ENCODE data around the gene ARHGAP25.
A peak's percentile ranks its signal among the peaks of the same experiment; 100 is the strongest.

Gene ARHGAP25

DNA sequence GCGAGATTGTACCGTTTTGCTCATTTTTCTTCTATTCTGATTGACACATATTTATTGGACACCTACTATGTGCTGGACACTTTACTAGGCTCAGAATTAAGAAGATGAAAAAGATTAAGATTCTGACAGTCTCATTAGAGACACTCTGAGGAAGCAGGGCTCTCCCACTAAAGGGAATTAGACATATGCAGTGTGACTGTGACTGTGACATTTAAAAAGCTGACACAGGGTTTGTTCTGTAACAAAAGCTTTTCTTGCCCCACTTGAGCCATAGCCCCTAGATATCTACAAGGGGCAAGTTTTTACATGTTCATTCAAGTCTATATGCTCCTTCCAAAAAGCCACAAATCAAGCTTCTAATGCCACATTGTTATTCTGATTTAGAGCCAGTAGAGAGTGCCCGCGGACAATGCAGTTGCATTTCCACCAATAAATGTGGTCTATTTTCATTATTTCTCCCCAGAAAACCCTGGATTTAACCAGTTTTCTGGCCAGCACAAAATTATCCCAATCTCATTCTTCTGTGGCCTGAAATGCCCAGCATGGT lies 9.8 kb downstream of the ARHGAP25 start:
- DNase-seq = no peak

- no peak for DNase-seq
These were observed 10.4 kb downstream of the ARHGAP25 start for GRCh38 chr2:68745006-68745405.

- DNase-seq = no peak
These were observed 11.8 kb downstream of the ARHGAP25 start for GRCh38 chr2:68746408-68746807.

DNA sequence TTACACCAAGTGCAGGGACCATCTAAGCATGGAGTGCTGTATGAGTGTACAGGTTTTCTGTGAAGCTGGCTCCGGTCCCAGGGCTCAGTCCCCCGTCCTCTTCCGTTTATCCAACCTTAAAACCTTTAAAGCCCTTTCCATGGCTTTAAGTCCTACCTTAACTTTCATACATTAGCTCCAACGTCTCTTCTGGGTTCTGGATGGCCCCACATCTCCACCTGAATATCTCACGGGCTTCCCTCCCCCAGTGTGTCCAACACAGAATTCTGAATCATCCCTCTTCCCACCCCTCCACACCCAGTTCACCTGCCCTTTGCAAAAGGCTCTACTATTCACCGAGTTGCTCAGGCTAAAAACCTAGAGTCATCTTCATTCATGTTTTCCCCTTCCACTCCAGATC lies 12.8 kb downstream of the ARHGAP25 start:
- DNase-seq = no peak

DNA sequence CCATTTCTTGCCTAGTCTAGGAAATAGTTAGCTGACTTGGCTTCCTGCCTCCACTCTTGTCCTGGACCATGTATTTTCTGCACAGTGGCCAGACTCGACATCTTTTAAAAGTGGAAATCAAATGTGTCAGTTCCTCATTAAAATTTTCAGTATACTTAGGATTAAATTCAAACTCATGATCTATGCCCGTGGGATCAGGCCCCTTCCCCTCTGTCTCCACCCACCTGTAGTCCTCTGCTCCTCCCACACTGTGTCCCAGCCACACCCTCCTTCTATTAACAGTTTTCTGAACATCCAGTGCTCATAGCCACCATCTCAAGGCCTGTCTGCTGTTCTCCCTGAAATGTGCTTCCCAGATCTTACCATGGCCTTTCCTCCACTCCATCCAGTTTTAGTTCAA lies 13.3 kb downstream of the ARHGAP25 start:
- no peak for DNase-seq

DNA sequence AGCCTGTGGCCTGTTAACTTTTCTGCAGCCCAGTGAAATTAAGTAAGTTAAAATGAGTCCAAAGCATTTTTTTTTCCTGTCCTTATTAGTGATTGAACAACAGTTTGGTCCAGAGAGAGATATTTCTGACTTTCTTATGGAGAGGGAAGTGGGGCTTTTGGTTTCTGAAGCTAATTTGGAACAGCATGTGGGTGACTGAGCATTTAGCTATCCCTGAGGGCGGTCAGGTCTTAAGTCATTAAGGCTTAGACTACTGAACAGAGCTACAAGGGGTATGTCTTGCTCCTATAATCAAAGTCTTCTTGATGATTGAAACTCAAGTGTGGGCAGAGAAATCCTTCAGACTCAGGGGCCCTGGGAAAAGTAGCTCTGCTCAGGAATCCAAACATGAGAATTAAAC lies 14.0 kb downstream of the ARHGAP25 start:
- DNase-seq = peak; percentile 19

DNA sequence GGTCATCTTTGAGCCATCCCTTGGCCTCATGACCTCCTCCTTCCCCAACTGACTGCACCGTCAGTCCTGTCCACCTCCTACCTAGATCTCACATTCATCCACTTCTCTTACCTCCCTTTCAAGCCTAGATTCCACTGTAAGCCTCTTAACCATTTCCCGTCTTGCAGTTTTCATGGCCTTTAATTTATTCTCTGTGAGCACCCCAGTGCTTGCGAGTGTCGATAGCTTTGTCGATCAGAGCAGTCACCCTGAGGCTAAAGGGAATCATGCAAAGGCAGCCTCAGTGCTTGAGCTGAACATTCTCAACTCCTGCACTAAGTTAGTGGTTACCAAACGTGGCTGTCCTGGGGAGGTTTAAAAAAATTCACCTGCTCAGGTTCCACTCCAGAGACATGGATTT lies 14.7 kb downstream of the ARHGAP25 start:
- DNase-seq = no peak

DNA sequence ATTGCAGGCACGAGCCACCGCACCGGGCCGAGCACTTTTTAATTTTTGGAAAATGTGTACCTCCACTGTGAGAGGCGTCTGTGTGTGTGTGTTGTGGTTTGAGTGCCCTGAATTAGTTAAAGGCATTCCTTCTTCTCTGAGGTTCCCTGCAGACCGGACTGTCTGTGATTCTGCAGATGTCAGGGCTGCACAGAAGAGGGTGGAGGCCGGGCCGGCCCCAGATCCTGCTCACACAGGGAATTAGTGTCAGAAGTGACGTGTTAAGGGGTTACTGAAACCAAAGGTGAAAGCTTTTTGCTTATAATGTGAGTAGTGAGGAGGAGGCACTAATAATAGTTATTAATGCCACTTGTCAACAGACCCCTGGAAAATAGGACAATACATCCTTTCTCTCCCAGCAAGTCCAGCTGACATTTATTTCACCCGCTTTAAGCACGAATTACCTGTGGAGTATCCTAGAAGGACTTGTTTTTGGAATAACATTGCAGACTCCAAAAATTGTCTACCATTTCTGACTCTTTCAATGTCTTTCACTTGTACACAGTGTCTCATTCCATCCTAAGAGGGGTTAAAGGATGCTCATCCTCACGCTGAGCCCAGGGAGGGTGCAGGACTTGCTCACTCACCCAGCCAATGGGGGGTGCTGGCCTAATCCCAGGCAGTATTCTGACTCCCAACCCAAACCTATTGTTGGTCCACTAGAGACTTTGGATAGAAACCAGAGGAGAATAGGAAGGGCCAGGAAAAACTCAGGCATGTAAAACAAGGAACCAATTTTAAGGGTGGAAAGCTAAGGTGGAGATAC lies 16.2 kb downstream of the ARHGAP25 start:
- no peak for DNase-seq

- DNase-seq = peak; percentile 96
These were observed 17.1 kb downstream of the ARHGAP25 start for GRCh38 chr2:68751397-68752339.

DNA sequence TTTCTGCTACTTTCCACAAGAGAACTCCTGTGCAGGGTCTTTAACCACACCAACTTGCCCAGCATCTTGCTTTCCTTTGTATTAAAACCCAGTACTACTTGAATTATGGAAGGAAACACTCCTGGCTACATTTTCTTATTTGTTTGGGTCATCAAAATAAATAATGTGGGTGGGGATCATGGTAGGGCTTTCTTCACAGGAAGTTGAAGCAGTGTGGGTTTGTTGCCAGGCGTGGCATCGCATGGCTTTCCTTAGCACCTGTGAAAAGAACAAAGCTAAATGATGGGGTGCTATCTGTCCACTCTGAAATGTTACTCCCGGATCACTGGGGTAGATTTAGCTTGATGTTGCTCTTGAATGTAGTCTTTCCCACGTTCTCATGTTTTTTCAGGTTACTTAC lies 18.7 kb downstream of the ARHGAP25 start:
- no peak for DNase-seq

- no peak for DNase-seq
These were observed 20.5 kb downstream of the ARHGAP25 start for GRCh38 chr2:68755071-68755470.

DNA sequence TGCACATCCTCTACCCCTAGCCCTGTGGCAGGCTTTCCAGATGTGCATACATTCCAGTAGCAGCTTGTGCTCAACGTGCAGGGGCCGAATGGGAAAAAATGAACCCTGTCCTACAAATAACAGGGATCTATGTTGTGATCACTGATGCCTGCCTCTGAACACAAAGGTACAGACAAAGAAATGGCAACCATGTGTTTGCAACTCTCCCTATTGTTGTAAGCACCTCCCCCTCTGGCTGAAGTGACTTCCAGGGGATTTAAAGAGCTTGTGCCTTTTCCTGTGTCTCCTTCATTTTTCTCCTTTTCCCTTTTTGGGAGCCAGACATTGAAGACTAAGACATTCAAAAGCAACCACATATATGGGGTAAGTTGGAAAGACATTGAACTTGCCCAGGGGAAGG lies 21.6 kb downstream of the ARHGAP25 start:
- DNase-seq = no peak

- no peak for DNase-seq
These were observed 22.5 kb downstream of the ARHGAP25 start for GRCh38 chr2:68757081-68757480.

DNA sequence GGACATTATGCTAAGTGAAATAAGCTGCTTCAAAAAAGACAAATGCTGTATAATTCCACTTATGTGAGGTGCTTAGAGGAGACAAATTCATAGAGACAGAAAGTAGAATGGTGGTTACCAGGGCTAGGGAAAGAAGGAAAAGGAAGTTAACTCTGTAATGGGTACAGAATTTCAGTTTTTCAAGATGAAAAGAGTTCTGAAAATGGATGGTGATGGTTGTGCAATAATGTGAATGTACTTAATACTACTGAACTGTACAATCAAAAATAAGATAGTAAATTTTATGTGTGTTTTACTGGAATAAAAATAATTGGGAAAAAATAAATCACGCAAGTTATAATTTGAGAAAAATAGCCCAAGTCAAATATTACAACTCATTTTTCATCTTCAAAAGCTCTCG lies 27.5 kb downstream of the ARHGAP25 start:
- DNase-seq = no peak

- no peak for DNase-seq
These were observed 28.1 kb downstream of the ARHGAP25 start for GRCh38 chr2:68762665-68763064.

DNA sequence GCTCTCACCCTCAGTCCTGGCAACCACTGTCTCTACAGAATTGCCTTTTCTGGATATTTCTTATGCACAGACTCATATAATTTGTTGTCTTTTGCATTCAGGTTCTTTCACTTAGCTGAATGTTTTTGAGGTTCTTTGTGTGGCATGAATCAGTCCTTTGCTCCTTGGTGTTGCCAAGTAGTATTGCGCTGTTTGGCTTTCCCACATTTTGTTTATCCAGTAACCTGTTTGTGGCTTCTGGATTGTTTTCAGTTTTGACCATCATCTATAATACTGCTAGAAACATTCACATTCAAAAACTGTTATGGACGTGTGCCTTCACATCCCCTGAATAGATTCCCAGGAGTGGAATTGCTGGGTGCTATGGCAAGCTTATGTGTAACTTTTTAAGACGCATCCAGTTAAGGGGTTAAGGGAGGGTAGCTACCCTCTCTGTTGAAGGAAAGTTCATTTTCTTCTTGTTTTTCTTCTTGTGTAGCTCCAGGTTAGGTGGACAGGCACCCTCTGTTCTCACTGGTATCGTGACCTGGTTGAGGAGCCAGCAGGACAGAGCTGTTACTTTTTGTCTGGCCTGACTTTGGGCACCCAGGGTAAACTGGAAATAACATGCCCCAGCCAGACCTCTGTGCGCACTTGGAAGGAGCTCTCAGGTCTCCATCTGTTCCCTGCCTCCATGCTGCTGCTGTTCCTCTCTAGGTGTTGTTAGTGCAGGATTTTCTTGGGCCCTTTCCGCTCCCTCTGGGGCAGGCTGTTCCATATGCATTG lies 29.6 kb downstream of the ARHGAP25 start:
- DNase-seq = no peak

DNA sequence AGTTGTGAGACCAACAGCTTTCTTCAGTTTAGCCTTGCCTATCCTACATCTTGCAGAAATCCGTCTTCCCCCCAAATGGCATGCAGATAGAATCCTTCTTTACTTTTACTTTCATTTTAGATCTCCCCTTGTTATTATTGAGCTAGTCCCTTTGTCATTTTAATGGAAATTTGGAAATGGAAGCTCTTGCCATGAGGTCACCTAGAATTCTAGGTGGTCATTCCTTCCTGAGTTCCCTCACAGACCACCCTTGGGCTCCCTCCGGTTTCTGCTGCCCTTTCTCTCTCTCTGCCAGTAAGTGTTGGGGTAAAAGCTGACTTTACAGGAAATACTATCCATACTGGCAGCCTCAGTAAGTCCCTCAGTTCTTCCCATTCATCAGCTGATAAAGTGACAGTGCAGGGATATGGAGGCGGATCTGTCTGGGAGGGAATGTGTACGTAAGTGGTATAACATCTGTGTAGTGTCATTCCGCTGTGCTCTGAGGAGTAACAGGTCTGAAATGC lies 30.2 kb downstream of the ARHGAP25 start:
- DNase-seq = no peak

GRCh38 chr2:68765739-68766375 lies 31.2 kb downstream of the ARHGAP25 start:
- no peak for DNase-seq

GRCh38 chr2:68766376-68766845 lies 31.8 kb downstream of the ARHGAP25 start:
- DNase-seq = no peak

GRCh38 chr2:68767031-68767961 lies 32.7 kb downstream of the ARHGAP25 start:
- DNase-seq = no peak

GRCh38 chr2:68767996-68768395 lies 33.4 kb downstream of the ARHGAP25 start:
- DNase-seq = no peak
